Ascending aorta (tissue), 2 donors: ENCODE results near the gene KCNQ2. TPM values are rescaled to one million over a fixed set of nuclear protein-coding genes. Genes with fewer than 3 reads are reported as not detected.

Experiments
- DNase-seq, 2 donors: peaks; one replicate each; pipeline ENCODE4 v3.0.0-alpha.2; 2019; ENCODE audit warnings: low spot score in 2 of 2
- H3K27ac ChIP-seq, 2 donors: fragments of 200-600 bp; sonication (generic); one replicate each; pipeline ENCODE4 v1.5.1; 2016 to 2017; ENCODE audit warnings: mild to moderate bottlenecking in 1 of 2
- H3K27me3 ChIP-seq: fragments of 200-600 bp; sonication (generic); one replicate; pipeline ENCODE4 v1.5.1; 2017
- H3K36me3 ChIP-seq, 2 donors: fragments of 200-600 bp; sonication (generic); one replicate each; pipeline ENCODE4 v1.5.1; 2016
- H3K4me1 ChIP-seq, 2 donors: fragments of 200-600 bp; sonication (generic); one replicate each; pipeline ENCODE4 v1.5.1; 2016 to 2017; ENCODE audit warnings: mild to moderate bottlenecking in 1 of 2
- H3K4me3 ChIP-seq, 2 donors: fragments of 200-600 bp; sonication (generic); one replicate each; pipeline ENCODE4 v1.5.1; 2016 to 2017; ENCODE audit warnings: mild to moderate bottlenecking in 1 of 2
- H3K9me3 ChIP-seq, 2 donors: fragments of 200-600 bp; sonication (generic); one replicate each; pipeline ENCODE4 v1.5.1; 2016
- intact Hi-C: fragments of 100-400 bp; cut with DNase I; formaldehyde crosslinking; loops from one replicate; pipeline ENCODE4 v1.15.1; 2023
- total RNA-seq: library from RNA; depleted of rRNA; stranded (reverse); fragments of >200 nt; gene quantifications from one replicate; pipeline ENCODE4 v1.1.0, GENCODE V29; 2016
- TF ChIP-seq, protein P1 (sequence below), 3 experiments: fragments of 200-600 bp in 2 of 3; fragments of 450-650 bp in 1 of 3; sonication (generic) in 2 of 3; IDR thresholded peaks; one replicate each; pipeline ENCODE4 v1.5.1; 2016 to 2019; ENCODE audit warnings: antibody characterized with exemption in 3 of 3, mild to moderate bottlenecking in 1 of 3, moderate library complexity in 1 of 3

Gene KCNQ2
- total RNA-seq, 1 donor from 2014 or later, result not detected

DNA sequence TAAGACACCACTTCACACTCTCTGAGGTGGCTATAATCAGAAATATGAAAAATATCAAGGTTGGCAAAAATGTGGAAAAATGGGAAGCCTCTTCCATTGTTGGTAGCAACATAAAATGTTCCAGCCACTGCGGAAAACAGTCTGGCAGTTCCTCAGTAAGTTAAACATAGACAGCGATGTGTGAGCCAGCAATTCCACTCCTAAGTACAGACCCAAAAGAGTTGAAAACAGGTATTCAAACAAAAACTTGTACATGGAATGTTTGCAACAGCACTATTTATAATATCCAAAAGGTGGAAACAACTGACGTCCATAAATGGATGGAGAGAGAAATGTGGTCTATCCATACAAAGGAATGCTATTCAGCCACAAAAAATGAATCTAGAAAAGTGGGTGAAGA is 40.8 kb upstream of the KCNQ2 start:
- no peak for DNase-seq
- TF ChIP-seq, protein P1, sequence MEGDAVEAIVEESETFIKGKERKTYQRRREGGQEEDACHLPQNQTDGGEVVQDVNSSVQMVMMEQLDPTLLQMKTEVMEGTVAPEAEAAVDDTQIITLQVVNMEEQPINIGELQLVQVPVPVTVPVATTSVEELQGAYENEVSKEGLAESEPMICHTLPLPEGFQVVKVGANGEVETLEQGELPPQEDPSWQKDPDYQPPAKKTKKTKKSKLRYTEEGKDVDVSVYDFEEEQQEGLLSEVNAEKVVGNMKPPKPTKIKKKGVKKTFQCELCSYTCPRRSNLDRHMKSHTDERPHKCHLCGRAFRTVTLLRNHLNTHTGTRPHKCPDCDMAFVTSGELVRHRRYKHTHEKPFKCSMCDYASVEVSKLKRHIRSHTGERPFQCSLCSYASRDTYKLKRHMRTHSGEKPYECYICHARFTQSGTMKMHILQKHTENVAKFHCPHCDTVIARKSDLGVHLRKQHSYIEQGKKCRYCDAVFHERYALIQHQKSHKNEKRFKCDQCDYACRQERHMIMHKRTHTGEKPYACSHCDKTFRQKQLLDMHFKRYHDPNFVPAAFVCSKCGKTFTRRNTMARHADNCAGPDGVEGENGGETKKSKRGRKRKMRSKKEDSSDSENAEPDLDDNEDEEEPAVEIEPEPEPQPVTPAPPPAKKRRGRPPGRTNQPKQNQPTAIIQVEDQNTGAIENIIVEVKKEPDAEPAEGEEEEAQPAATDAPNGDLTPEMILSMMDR (IDR thresholded peaks at IDR 0.05), result no peak
- Histone ChIP-seq H3K4me3 (no peak overlapping the region), H3K36me3 (no peaks in the 10 kb centered on the region), H3K9me3 (no peaks in the 10 kb centered on the region), H3K27ac (no peak overlapping the region), H3K27me3 (no peaks in the 10 kb centered on the region), H3K4me1 (no peaks in the 10 kb centered on the region)
- intact Hi-C loops, result loop anchor here (10.0 kb wide), 1 partner anchor 298 kb away; the partner anchor contains the start of gene YTHDF1

DNA sequence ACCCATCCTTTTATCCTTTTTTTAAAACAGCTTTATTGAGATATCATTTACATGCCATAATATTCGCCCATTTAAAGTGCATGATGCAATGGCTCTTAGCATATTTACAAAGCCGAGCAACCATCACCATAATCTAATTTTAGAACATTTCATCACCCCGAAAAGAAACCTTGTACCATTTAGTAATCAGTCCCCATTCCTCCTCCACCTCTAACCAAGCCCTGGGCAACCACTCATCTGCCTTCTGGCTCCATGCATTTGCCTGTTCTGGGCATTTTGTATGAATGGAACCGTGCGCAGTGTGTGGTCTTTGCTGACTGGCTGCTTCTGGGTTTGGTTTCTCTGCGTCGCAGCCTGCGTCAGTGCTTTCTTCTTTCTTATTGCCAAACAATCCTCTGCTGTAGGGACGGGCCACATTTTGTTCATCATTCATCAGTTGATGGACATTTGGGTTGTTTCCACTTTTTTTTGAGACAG is 36.7 kb upstream of the KCNQ2 start:
- Histone ChIP-seq H3K4me3 (no peak overlapping the region), H3K4me1 (no peaks in the 10 kb centered on the region), H3K27ac (no peak overlapping the region), H3K9me3 (peaks cover 0 to 11% of the 10 kb centered on the region in 2 donors), H3K36me3 (no peaks in the 10 kb centered on the region), H3K27me3 (no peaks in the 10 kb centered on the region)
- intact Hi-C loops, result no loop called here
- no peak for DNase-seq
- TF ChIP-seq, protein P1 (IDR thresholded peaks at IDR 0.05), result no peak

DNA sequence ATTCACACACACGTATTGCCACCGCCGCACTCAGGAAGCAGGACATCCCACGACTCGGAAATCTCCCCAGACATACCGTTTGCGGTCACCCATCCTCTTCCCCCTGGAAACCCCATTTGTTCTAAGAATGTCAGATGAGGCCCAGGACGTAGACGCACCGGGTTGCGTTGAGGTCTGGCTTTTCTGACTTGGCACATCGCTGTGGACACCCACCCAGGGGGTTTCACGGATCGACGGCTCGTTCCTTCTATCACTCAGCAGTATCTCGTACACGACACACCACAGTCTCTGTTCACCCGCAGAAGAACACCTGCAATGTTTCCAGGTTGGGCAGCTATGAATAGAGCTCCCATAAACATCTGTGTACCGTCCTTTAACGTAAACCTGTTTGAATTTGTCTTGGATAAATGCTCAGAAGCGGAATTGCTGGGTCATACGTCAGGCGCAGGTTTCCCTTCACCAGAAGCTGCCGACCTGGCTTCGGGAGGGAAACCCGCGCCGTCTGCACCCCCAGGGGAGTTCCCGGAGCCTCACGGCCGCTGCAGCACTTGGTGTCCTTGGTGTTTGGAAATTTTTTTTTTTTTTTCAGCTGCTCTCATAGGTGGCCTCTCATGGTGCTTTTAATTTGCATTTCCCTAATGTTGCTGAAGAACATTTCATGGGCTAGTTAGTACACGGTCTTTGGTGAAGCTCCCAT is 35.8 kb upstream of the KCNQ2 start:
- intact Hi-C loops, result no loop called here
- no peaks in the 10 kb centered on the region for H3K36me3 ChIP-seq
- H3K27me3 ChIP-seq, result no peaks in the 10 kb centered on the region
- no peak overlapping the region for H3K4me3 ChIP-seq
- no peaks in the 10 kb centered on the region for H3K4me1 ChIP-seq
- H3K27ac ChIP-seq, result no peak overlapping the region
- H3K9me3 ChIP-seq, result peaks cover 0 to 11% of the 10 kb centered on the region in 2 donors
- TF ChIP-seq, protein P1 (IDR thresholded peaks at IDR 0.05), result no peak
- no peak for DNase-seq

GRCh38 chr20:63507083-63507743 is 34.8 kb upstream of the KCNQ2 start:
- intact Hi-C loops, result no loop called here
- Histone ChIP-seq H3K27me3 (no peaks in the 10 kb centered on the region), H3K4me1 (no peaks in the 10 kb centered on the region), H3K27ac (no peak overlapping the region), H3K4me3 (no peak overlapping the region), H3K9me3 (peaks cover 0 to 11% of the 10 kb centered on the region in 2 donors), H3K36me3 (no peaks in the 10 kb centered on the region)
- TF ChIP-seq, protein P1 (IDR thresholded peaks at IDR 0.05), result no peak
- DNase-seq, result no peak

DNA sequence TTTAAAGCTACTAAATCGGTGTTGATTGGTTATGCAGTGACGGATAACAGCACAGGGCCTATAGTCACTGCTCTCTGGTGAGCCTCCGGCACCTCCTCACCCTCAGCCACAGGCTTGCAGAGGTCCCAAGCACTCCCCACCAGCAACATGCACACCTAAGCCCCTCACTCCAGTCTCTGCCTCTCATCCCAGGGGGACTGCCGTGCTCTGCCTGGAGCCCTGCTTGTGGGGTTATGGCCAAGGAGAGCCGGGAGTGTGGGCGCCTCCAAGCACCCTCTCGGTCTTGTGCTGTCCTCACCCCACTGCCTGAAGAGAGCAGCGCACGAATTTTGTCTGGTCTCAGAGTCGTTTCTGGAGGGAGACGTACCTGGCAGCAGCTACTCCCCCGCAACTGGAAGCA is 33.3 kb upstream of the KCNQ2 start:
- intact Hi-C loops, result no loop called here
- Histone ChIP-seq H3K9me3 (peaks cover 0 to 11% of the 10 kb centered on the region in 2 donors), H3K4me3 (no peak overlapping the region), H3K27ac (no peak overlapping the region), H3K36me3 (no peaks in the 10 kb centered on the region), H3K27me3 (no peaks in the 10 kb centered on the region), H3K4me1 (no peaks in the 10 kb centered on the region)
- TF ChIP-seq, protein P1 (IDR thresholded peaks at IDR 0.05), result no peak
- DNase-seq, result no peak
